ENCODE data around the gene KCNMA1.

GRCh38 chr10:77152256-77152655 lies 485.4 kb downstream of the KCNMA1 start:
- TF ChIP-seq ZNF274 (IDR thresholded peaks at IDR 0.05; ENCODE audit: low read depth, low read length): no peak
- no peak for TF ChIP-seq SUZ12 (IDR thresholded peaks at IDR 0.05; ENCODE audit: extremely low read depth, insufficient read depth, insufficient read length)
- TF ChIP-seq YY1 (IDR thresholded peaks at IDR 0.05; ENCODE audit: insufficient read depth, insufficient read length): no peak

Measured in NT2/D1 (cell line).